Stimulated activated CD8-positive, alpha-beta memory T cell treated with anti-CD3 and anti-CD28 coated beads, Interleukin-12 subunit alpha, Interleukin-12 subunit beta, amount 100 ng/mL, for 4 hours (primary cell): ENCODE results near the gene HDDC2.

Experiments used
- DNase-seq: peaks from one replicate; pipeline ENCODE4 v3.0.0-alpha.2; 2020; ENCODE audit warnings: low read depth

HDDC2 gene

DNA sequence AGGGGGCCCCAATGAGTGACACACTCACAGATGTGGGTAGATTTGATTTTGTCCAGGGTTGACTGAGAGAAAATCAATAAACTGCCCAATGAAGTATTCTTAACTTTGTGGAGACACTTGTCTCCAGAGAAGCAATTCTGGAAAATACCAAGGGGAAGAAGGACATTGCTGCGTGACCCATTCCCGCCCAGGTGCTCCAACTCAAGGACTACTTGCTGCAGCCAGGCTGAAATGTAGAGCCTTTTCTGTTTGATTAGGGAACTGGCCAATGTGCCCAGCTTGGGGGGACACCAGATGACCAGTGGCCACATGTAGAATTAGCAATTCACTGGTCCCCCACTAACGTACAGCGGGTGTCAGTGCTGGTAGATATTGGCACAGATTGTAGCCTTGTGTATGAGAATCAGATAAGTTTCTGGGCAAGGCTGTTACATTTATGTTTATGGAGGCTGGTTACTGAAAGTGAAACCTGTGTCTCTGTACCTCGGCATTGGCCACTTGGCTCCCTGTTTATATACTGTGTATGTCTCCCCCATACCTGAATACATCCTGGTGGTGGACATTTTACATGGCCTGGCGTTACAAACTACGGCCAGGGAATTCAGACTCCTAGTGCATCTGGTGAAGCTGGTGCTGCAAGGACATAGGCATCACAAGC lies 32.3 kb downstream of the HDDC2 start:
- no peak for DNase-seq

DNA sequence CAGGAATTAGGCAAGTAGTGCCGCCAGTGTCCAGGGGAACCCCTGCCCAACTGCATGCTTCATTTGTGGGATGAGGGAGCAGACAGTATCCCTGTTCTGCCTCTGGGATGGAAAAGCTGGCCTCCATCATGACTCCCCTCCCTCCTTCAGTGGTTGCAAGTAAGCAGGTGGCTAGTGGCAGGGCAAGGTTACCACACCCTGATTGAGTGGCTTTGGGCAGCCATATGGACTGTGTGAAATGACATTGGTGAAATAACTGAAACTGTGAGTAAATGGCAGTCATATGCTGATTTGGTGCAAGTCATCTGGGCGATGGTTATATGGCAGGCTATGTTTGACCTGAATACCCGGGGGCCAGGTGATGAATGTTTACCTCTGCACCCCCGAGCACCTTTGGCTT lies 33.0 kb downstream of the HDDC2 start:
- no peak for DNase-seq

DNA sequence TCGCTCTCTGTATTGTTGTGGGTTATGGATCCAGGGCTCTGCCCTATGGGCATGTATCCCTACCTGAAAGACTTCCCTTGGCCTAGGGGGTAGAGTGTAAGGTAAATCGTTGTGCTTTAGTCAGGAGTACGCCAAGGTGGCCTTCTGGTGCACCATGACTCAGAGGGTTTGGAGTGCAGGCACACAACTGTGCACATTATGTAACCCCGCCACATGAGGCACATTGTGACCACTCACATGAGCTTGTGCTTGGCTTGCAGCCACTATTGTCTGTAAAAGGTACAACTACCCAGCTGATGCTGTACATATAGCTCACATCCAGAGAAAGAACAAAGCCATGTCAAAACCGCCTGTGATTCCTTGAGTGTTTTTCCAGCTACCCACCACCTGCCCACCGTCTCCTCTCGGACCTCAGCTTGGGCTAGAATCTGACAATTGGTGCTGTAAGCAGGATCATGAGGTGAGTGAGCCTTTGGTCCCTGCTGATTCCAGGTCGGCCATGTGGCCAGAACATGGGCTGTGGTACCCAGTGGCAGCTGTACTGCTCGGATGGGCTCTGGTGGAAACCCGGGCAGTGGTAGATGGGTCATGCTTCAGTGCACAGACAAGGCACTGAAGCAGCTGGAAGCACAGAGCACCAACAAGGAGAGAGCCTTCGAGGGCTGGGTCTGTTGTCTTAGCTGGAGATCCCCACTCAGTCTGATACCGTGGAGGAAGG lies 33.8 kb downstream of the HDDC2 start:
- DNase-seq = no peak

DNA sequence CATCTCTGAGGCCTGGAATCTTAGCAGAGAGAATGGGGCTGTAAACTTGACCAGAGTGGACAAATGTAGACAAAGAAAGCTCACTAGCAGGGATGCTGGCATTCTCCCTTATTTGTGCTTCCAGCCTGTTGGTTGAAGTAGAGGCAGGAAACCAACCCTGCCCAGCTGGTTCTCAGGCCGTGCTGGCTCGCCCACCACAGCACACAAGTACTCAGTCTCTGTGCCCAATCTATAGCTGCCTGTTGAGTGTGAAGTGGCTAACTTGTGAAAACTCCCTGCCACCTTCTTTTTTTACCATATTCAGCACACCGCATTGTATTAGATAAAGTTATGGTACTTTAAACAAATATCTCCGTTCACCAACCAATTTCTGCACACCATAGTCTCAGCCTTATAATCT lies 37.3 kb downstream of the HDDC2 start:
- no peak for DNase-seq

DNA sequence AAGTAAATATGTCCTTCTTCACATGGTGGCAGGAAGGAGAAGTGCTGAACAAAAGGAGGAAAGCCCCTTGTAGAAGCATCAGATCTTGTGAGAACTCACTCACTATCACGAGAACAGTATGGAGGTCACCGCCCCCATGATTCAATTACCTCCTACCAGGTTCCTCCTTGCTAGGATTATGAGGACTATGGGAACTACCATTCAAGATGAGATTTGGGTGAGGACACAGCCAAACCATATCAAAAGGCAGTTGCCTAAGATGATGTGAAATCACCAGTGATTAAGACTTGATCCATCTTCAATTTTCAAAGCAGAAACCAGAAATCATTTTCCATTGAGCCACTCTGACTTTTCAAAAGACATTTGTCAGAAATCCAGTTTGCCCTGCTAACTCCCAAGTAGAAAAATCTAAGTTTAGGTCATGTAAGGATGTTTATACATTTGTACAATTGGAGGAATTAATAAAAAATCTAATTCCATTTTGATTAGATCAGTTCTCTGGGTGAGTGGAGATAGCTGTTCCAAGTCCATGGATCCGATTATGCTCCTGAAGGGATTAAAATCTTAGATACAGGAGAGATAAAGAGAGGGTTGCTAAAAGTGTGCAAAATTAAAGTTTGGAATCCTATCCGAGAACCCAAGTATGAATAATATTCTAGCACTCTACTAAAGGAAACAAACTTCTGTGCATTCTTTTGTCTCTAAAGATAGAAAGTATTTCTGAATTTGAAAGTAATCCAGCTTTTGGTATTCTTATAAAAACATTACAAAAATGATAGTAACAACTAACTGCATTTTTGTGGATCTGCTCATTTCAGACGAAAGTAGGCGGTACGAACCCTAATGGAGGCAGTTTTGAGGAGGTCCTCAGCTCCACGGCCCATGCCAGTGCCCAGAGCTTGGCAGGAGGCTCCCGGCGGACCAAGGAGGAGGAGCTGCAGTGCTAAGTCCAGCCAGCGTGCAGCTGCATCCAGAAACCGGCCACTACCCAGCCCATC lies 39.5 kb downstream of the HDDC2 start:
- DNase-seq = no peak

DNA sequence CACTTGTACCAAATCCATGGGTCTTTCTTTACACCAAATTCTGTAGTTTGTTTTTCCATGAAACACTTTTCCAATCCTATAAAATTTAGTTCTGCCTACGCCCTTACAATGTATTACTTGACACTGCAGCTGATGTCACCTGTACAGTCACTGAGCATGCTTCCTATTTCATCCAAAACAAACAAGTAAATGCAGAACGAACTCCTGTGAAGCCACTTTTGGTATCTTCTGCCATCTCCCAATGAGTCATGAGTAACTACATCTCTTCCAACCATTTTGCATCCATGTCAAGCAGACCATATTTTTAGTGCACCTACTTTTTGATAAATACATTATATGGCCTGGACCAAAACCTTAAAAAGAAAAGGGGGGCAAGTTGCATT lies 42.4 kb downstream of the HDDC2 start:
- DNase-seq = no peak

DNA sequence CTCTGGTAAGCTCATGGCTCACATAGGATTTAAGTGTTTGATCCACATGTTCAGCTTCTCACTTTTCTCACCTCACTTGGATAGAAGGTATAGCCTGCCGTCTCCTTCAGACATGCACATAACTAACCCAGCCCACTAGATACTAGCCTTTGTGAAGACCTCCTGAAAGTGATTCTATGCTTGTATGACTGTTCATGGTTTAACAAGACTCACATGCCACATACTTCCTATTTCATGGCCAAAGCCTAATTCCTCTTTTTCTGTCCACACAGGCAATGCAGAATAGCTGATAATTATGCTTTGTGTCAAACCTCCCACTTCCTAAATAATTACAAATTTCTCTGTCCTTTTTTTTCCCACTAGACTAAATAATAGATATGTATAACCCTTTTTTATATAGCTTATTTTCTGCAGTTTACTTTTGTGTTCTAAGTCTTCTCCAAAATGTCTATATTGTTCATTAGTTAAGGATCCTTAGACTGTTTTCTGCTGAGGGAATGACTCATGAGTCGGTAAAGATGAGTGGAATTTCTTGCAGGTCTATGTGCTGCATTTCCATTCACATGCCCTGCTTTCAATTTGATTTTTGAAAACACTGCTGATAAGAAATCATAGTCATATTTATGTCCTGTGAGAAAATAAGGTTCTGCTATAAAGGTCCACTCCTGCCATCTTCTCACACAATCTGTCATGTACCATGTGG lies 43.0 kb downstream of the HDDC2 start:
- DNase-seq = no peak

DNA sequence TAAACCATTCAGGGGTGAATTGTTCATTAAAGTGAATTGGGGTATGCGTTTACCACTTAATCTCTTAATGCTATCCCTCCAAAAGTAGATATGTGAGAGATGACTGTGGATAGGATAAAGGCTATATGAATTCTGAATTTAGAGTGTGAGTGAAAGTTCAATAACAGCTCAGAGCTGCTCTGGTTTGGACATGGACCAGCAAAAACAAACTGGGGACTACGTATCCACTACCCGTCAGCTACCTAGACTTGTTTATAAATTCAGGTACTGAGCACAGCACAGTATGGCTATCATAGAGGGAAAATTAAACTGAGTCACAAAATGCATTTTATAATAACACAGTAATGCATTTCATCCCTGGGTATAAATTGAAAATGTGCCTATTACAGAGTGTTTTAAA lies 44.4 kb downstream of the HDDC2 start:
- no peak for DNase-seq

DNA sequence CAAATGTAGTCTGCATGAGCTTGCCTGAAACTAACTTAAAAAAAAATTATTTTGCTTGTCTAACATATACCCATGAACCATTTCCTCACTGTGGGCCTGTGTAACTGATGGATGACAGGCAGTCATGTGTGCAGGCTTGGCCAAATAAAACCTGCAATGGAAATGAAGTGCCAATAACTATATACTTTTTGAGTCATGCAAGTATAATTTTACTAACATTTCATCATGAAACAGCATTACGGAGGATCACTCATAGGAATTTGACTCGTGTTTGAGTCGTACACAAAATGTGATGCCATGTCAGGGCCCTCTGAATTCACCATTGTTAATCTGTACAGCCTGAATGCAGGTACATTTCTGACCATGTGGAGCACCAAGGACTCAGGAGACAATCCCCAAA lies 46.6 kb downstream of the HDDC2 start:
- no peak for DNase-seq

DNA sequence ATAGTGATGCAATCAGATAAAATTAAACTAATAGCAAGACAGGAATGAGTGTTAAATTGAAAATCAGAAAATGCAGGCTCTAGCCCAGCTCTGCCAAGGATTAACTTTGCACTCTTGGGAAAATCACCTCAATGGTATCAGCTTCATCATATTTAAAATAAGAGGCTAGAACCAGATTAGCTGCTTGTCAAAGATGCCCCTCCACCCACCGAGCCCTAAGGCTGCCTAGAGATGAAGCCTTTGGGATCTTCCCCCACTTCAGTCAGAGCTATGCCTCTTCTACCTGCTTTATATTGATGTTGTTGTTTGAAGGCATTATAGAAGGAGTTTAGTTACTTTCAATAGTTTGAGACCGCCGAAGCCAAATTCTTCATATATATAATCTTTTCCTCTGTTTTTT lies 47.4 kb downstream of the HDDC2 start:
- DNase-seq = no peak

DNA sequence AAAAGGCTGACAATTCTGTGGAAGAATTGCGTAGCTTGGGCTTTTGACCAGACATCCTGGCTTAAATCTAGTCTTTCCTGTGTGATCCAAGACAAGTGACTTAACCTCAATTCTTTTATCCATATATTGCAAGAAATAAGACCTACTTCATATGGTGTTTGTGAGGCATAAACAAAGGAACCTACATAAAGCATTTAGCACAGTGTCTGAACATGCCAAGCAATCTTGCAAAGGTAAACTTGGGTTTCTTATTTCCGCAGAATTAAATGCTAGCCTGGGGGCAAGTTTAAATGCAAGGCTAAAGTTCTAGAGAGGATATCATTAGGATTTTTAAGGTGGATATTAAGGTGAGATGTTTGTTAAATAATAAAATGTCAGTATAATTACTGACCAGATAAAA lies 47.9 kb downstream of the HDDC2 start:
- no peak for DNase-seq

DNA sequence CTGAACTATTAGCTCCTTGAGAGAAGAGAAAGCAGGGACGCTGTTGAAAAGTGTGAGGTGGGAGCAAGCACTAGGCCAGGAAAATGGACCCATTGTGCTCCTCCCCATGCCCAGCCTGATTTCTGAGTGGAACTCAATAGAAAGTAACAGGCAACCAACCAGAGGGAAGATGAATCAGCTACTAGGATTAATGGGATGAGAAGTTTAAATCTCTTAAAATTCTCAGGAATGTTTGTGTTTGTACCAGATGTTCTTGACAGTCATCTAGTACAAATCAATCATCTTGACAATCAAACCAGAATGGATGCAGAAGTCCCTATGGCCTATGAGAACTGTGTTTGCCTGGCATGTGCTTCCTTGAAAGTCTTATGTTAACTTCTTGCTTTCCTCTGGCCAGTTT lies 48.9 kb downstream of the HDDC2 start:
- DNase-seq = no peak

DNA sequence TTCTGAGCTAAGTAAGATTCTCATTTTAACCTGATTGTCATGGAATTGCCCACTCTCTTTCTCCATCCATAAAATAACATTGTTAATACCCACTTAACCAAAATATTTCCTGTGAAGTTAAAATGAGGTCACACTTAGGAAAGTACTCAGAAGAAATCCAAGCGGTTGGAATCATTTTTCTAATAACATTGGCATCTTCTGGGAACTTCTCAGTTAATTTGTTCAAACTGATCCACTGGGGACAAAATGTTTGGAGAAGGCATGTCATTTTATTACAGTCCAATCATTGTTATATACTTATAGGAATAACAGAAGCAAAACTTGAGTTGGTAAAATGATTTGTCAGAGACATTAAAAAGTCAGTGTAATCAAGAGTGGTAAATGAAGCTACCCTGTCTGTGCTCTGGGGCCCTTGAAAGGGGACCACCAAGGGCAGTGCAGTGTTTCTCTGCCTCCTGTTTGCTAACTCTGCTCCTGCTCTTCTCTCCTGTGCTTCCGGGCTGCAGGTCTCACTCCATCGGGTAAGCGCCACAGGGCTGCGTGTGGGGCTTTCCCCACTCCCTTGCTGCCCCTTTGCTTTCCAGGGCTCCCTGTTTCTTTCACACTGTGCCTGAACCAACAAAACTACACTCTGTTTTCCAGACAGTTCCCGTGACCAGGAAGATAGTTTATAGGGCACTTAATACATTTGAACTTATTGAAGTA lies 50.1 kb downstream of the HDDC2 start:
- DNase-seq = no peak

DNA sequence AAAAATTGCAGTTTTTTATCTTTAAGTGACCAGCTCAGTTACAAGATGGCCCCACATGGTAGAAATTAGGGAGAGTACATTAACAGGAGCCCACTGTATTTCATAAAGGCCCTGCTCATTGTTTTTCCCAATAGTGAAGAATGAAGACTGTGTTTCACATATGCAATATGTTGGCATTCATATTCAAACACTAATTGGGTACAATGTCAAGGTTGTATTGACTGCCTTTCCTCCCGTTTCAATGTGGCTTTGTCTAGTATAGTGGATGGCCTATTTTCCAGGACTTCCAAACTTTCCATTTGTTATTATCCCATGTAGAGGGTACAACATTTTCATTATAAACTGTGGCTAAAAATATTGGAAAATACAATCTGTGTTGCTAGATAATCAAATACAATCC lies 51.3 kb downstream of the HDDC2 start:
- no peak for DNase-seq

DNA sequence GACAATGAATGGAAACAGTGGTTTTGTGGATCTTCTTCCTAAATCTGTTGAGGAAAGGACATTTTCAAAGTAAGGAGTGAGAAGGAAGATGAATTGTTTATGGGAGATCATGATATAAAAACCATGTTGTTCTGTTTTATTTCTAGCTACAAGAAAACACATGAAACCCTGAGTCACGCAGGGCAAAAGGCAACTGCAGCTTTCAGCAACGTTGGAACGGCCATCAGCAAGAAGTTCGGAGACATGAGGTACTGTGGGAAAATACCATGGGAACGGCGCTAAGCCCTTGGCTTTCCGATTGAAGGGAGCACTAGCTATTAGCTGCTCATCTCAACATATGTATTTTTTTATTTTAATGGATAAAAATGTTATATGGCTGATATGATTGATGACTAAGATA lies 53.6 kb downstream of the HDDC2 start:
- no peak for DNase-seq

DNA sequence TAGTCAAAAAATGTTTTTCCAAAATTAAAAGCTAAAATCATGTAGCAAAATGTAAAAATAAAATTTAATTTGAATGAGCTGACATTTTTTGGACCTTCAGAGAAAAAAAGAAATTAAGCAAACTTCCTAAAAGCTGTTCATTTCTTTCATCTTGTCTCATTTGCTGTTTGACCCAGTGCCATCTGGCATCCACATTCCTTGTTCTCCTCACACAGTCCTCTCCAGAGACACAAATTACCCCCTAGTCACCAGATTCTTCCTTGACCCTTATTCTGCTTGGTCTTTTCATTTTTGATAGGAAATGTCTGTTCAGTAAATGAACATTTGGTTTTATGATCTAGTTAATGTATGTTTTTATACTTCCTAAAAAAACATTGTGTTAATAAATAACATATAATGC lies 55.2 kb downstream of the HDDC2 start:
- DNase-seq = no peak

DNA sequence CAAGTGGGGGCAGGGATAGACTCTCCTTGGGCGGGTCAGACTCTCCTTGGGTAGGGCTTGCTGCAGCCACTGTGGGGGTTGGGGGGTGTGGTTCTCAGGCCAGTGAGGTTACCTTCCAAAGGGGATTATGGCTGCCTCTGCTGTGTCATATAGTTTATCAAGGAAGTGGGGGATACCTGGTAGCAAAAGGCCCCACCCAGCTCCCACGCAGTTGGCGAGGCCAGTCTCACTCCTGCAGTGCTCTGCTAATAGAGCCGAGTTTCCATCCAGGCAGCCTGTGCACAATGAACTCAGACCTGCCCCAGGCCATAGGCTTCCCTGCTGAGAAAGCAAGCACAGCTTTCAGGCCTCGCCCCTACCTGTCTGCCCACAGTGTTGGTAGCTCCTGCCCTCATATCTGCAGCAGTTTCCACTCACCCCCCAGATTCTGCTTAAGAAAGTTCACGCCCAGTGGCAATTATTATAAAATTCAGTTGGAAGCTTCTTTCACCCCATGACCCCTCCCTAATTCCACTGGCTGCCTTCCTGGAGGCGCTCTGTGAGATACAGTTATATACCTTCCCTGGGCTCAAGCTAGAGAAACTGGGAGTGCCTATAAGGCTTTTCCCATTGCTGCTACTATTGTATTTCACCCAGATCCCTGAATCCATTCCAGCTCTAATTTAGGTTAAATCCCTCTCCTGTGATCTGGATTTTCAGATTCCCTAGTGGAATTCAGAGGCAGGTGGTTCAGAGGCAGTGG lies 56.1 kb downstream of the HDDC2 start:
- DNase-seq = no peak

DNA sequence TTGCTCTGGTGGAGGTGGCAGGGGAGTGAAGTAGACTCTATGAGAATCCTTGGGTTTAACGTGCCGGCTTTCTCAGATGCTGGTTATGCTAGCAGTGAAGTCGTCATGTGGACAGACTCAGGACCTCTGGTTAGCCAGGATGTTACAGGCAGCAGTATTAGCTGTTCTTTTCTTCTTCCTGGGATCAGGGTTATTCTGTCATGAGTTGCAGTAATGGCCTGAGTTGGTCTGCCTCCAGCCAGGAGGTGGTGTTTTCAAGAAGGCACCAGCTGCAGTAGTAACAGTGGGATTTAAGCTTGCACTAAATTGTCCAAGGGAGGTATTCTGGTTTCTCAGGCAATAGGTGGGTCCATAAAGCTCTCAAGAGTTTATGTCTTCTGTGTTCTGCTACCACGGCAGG lies 56.7 kb downstream of the HDDC2 start:
- no peak for DNase-seq

DNA sequence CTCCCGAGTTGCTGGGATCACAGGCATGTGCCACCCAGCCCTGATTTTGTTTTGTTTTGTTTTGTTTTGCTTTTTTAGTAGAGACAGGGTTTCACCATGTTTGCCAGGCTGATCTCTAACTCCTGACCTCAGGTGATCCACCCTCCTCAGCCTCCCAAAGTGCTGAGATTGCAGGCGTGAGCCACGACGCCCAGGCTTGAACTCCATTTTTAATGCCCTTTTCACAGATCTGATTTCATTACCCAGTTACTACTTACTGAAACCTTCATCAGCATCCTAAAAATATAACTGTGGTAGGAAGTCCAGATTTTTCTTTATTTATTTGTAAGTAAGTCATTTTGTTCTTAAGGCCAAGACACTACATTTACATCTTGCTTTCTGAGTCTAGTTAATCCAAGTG lies 64.0 kb downstream of the HDDC2 start:
- no peak for DNase-seq

DNA sequence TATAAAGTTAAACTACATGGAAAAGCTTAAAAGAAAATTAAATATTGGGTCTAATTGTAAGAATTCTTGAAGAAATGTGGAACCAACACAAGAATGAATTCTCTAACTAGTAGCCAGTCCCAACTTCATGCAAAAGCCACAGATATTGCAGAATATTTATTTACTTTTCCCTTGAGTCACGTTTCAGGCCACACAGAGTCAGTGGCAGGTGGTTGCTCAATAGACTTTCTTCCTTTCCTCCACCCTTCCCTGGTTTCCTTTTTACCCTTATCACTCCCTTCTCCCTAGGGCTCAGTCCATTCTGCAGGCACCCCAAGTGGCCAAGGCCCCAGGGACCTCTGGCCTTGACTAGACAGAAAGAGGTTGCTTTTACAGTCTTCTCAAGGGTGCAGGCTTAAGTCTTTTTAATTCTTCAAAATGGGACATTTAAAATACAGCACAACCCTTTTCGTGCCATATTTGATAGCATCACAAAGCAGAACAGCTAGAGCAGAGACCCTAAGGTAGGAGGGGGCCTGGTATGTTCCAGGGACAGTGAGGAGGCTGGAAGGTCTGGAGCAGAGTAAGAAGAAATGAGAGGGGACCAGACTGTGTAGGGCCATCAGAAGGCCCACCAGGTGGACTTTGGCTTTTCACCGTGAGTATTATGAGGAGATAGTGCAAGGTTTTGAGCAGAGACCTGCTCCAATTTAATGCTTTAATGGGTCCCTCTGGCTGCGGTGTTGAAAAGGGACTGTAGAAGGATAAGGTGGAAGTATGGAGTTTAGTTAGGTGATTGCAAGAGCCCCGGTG lies 65.0 kb downstream of the HDDC2 start:
- no peak for DNase-seq
